ENCODE data around the gene ZMIZ1. TPM values are rescaled to one million over a fixed set of nuclear protein-coding genes. Genes with fewer than 3 reads are reported as not detected.

The ZMIZ1 gene
- total RNA-seq, 4 donors from 2014 or later: 71.9 to 104 (median 79.5) TPM

- H3K4me3 ChIP-seq: no peak overlapping the region
- H3K4me1 ChIP-seq: peaks cover 46% of the 10 kb centered on the region
- H3K27me3 ChIP-seq: no peaks in the 10 kb centered on the region
- no peaks in the 10 kb centered on the region for H3K9me3 ChIP-seq
- WGBS: 67% methylated on average over 7 of the region's 7 CpGs
- no peak for DNase-seq (ENCODE audit: low spot score in 2 of 2)
- peaks cover 12% of the 10 kb centered on the region for H3K36me3 ChIP-seq
- no peak for TF ChIP-seq CTCF (IDR thresholded peaks at IDR 0.05)
- no peak for TF ChIP-seq POLR2A (IDR thresholded peaks at IDR 0.05)
- TF ChIP-seq POLR2AphosphoS5 (IDR thresholded peaks at IDR 0.05): no peak
- no peak for TF ChIP-seq EP300 (IDR thresholded peaks at IDR 0.05)
- peak overlapping the region; percentile 16 for H3K27ac ChIP-seq
Measured at GRCh38 chr10:79259834-79260233, 191.1 kb downstream of the ZMIZ1 start.

- no peak for TF ChIP-seq CTCF (IDR thresholded peaks at IDR 0.05)
- Histone ChIP-seq H3K27ac (peak overlapping the region; percentile 13), H3K27me3 (no peaks in the 10 kb centered on the region), H3K4me3 (no peak overlapping the region), H3K4me1 (peaks cover 55% of the 10 kb centered on the region), H3K36me3 (peaks cover 12% of the 10 kb centered on the region), H3K9me3 (no peaks in the 10 kb centered on the region)
- DNase-seq (ENCODE audit: low spot score in 2 of 2): no peak
- 53% methylated on average over 16 of the region's 24 CpGs for WGBS
Measured at GRCh38 chr10:79260811-79261740, 192.3 kb downstream of the ZMIZ1 start.

- H3K4me1 ChIP-seq: peaks cover 66% of the 10 kb centered on the region
- 69% methylated on average over 2 of the region's 3 CpGs for WGBS
- H3K27me3 ChIP-seq: no peaks in the 10 kb centered on the region
- no peak for TF ChIP-seq CTCF (IDR thresholded peaks at IDR 0.05)
- no peak for TF ChIP-seq EP300 (IDR thresholded peaks at IDR 0.05)
- TF ChIP-seq POLR2A (IDR thresholded peaks at IDR 0.05): no peak
- TF ChIP-seq POLR2AphosphoS5 (IDR thresholded peaks at IDR 0.05): no peak
- no peak overlapping the region for H3K27ac ChIP-seq
- H3K9me3 ChIP-seq: no peaks in the 10 kb centered on the region
- no peak for DNase-seq (ENCODE audit: low spot score in 2 of 2)
- H3K4me3 ChIP-seq: no peak overlapping the region
- peaks cover 3% of the 10 kb centered on the region for H3K36me3 ChIP-seq
Measured at GRCh38 chr10:79262131-79262530, 193.4 kb downstream of the ZMIZ1 start.

GRCh38 chr10:79262959-79263746, 194.4 kb downstream of the ZMIZ1 start:
- no peak overlapping the region for H3K4me3 ChIP-seq
- no peak for DNase-seq (ENCODE audit: low spot score in 2 of 2)
- H3K9me3 ChIP-seq: no peaks in the 10 kb centered on the region
- H3K36me3 ChIP-seq: peaks cover 2% of the 10 kb centered on the region
- TF ChIP-seq POLR2A (IDR thresholded peaks at IDR 0.05) (no peak), EP300 (IDR thresholded peaks at IDR 0.05) (no peak), POLR2AphosphoS5 (IDR thresholded peaks at IDR 0.05) (no peak), CTCF (IDR thresholded peaks at IDR 0.05) (no peak)
- H3K27ac ChIP-seq: no peak overlapping the region
- peaks cover 76% of the 10 kb centered on the region for H3K4me1 ChIP-seq
- 86% methylated on average over 13 of the region's 18 CpGs for WGBS
- no peaks in the 10 kb centered on the region for H3K27me3 ChIP-seq

- H3K4me1 ChIP-seq: peaks cover 84% of the 10 kb centered on the region
- H3K36me3 ChIP-seq: peaks cover 7% of the 10 kb centered on the region
- no peak for DNase-seq (ENCODE audit: low spot score in 2 of 2)
- TF ChIP-seq EP300 (IDR thresholded peaks at IDR 0.05): no peak
- TF ChIP-seq POLR2A (IDR thresholded peaks at IDR 0.05): no peak
- TF ChIP-seq CTCF (IDR thresholded peaks at IDR 0.05): no peak
- no peak overlapping the region for H3K4me3 ChIP-seq
- no peaks in the 10 kb centered on the region for H3K27me3 ChIP-seq
- WGBS: 72% methylated on average over 7 of the region's 10 CpGs
- H3K27ac ChIP-seq: no peak overlapping the region
- H3K9me3 ChIP-seq: no peaks in the 10 kb centered on the region
Measured at GRCh38 chr10:79263939-79264338, 195.2 kb downstream of the ZMIZ1 start.

Data from suprapubic skin (tissue), 4 donors.